ENCODE measurements around the gene SORCS2. TPM values are rescaled to one million over a fixed set of nuclear protein-coding genes. Genes with fewer than 3 reads are reported as not detected.

The SORCS2 gene
- total RNA-seq, 1 donor from 2014 or later: 10.9 TPM

DNA sequence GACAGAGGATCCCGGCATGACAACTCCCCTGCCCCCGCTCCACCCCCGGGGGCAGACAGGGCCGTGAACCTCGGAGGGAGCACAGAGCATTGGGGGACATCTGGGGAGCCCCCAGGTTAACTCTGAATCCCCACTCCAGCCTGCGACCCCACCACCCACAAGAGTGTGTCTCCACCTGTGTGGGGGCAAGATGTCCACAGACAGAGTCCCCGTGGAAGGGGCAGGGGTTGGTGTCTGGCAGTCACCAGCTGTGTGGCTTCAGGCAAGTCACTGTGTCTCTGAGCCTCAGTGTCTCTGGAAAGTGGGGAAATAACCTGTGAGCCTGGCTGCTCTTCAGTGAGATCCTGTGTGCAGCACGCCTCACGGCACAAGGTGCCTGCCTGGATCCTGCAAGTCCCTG is 508.3 kb downstream of the SORCS2 start:
- no peak for DNase-seq (ENCODE audit: low spot score)
- Mint-ChIP-seq H3K4me3 (ENCODE audit: unreplicated experiment) (no peak overlapping the region), H3K36me3 (ENCODE audit: low read depth) (no peaks in the 10 kb centered on the region), H3K4me1 (ENCODE audit: low read depth) (peaks cover 9% of the 10 kb centered on the region), H3K9me3 (ENCODE audit: low read depth) (no peaks in the 10 kb centered on the region), H3K27ac (ENCODE audit: unreplicated experiment) (no peak overlapping the region), H3K27me3 (ENCODE audit: low read depth) (peaks cover 24% of the 10 kb centered on the region)
- no peak for TF ChIP-seq CTCF (IDR thresholded peaks at IDR 0.05)

- H3K27ac Mint-ChIP-seq (ENCODE audit: unreplicated experiment): no peak overlapping the region
- DNase-seq (ENCODE audit: low spot score): no peak
- H3K27me3 Mint-ChIP-seq (ENCODE audit: low read depth): peaks cover 21% of the 10 kb centered on the region
- TF ChIP-seq CTCF (IDR thresholded peaks at IDR 0.05): no peak
- no peaks in the 10 kb centered on the region for H3K9me3 Mint-ChIP-seq (ENCODE audit: low read depth)
- no peak overlapping the region for H3K4me3 Mint-ChIP-seq (ENCODE audit: unreplicated experiment)
- peaks cover 9% of the 10 kb centered on the region for H3K4me1 Mint-ChIP-seq (ENCODE audit: low read depth)
- no peaks in the 10 kb centered on the region for H3K36me3 Mint-ChIP-seq (ENCODE audit: low read depth)
Measured at GRCh38 chr4:7701866-7702649, 509.7 kb downstream of the SORCS2 start.

DNA sequence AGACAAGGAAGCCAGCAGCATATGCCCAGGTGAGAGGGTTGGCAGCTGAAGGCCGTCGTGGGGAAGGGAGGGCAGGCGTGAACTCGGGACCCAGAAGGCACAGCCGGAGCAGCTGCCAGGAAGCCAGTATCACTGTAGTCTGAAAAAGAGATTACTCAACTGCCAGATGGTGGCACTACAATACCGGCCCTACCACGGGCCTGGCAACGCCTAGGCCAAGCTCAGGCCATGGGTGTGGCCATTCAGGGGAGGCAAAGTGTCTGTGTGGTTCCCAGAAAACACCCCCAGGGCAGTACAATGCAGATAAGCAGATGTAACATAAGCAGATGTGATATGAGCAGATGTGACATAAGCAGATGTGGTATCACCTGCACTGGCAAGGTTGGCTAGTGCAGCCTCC is 511.4 kb downstream of the SORCS2 start:
- Mint-ChIP-seq H3K27me3 (ENCODE audit: low read depth) (peaks cover 18% of the 10 kb centered on the region), H3K27ac (ENCODE audit: unreplicated experiment) (no peak overlapping the region)

DNA sequence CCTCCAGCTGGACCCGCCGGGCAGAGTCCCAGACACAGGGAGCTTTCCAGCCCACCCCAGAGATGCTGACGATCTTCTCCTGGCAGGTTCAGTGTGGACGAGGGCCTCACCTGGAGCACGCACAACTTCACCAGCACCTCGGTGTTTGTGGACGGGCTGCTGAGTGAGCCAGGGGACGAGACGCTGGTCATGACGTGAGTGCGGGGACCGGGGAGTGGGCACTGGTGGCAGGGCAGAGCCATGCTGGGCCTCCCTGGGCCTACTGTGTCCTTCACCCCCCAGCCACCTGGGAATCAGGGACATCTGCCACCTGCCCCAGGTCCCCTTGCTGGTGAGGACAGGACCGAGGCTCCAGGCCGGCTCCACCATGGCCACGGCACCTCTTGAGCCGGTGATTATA is 511.8 kb downstream of the SORCS2 start:
- no peak overlapping the region for H3K4me3 Mint-ChIP-seq (ENCODE audit: unreplicated experiment)
- no peaks in the 10 kb centered on the region for H3K36me3 Mint-ChIP-seq (ENCODE audit: low read depth)
- no peak overlapping the region for H3K27ac Mint-ChIP-seq (ENCODE audit: unreplicated experiment)
- H3K27me3 Mint-ChIP-seq (ENCODE audit: low read depth): peaks cover 15% of the 10 kb centered on the region
- no peak for TF ChIP-seq CTCF (IDR thresholded peaks at IDR 0.05)
- H3K4me1 Mint-ChIP-seq (ENCODE audit: low read depth): peaks cover 3% of the 10 kb centered on the region
- no peak for DNase-seq (ENCODE audit: low spot score)
- no peaks in the 10 kb centered on the region for H3K9me3 Mint-ChIP-seq (ENCODE audit: low read depth)

More for the DNA sequence above, 511.4 kb downstream of the SORCS2 start:
- DNase-seq (ENCODE audit: low spot score): no peak
- no peaks in the 10 kb centered on the region for H3K36me3 Mint-ChIP-seq (ENCODE audit: low read depth)
- H3K4me1 Mint-ChIP-seq (ENCODE audit: low read depth): peaks cover 7% of the 10 kb centered on the region
- no peaks in the 10 kb centered on the region for H3K9me3 Mint-ChIP-seq (ENCODE audit: low read depth)
- no peak for TF ChIP-seq CTCF (IDR thresholded peaks at IDR 0.05)
- no peak overlapping the region for H3K4me3 Mint-ChIP-seq (ENCODE audit: unreplicated experiment)

DNA sequence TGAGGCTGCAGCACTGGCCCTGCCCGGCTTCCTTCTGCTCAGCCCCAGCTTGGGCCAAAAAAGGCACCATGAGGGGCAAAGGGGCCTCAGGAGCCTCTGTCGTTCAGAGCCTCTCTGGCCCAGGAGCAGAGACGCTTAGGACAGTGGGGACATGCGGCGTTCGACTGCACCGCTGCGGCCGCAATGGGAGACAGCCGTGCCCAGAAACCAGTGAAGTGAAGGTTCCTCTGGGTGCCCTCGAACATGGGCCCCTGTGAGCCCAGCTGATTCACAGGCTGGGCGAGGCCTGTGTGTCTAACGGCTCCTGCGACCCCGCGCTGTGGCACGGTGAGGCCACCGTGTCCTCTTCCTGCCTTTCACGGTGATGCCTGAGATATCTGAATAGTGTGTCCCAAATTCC is 512.3 kb downstream of the SORCS2 start:
- Mint-ChIP-seq H3K36me3 (ENCODE audit: low read depth) (no peaks in the 10 kb centered on the region), H3K27ac (ENCODE audit: unreplicated experiment) (no peak overlapping the region), H3K4me3 (ENCODE audit: unreplicated experiment) (no peak overlapping the region), H3K27me3 (ENCODE audit: low read depth) (peaks cover 17% of the 10 kb centered on the region), H3K9me3 (ENCODE audit: low read depth) (no peaks in the 10 kb centered on the region), H3K4me1 (ENCODE audit: low read depth) (peaks cover 1% of the 10 kb centered on the region)
- TF ChIP-seq CTCF (IDR thresholded peaks at IDR 0.05): no peak
- DNase-seq (ENCODE audit: low spot score): no peak

All from chondrocyte (in vitro differentiated cells).